Small intestine (tissue), 7 donors: Measurements from ENCODE around the gene LSR. TPM values are rescaled to one million over a fixed set of nuclear protein-coding genes. Genes with fewer than 3 reads are reported as not detected.

Experiments used
- DNase-seq, 2 donors: peaks; one replicate each; pipeline versions ENCODE4 v3.0.0 to v3.0.0-alpha.2; 2013
- FAIRE-seq: peaks from 2 replicates; lab custom pipeline; 2012; peaks lifted over from hg19 to GRCh38; lab: Jason Lieb, UNC
- H3K27ac ChIP-seq, 3 donors: one replicate each; pipeline ENCODE4 v1.5.1; 2013; ENCODE audit warnings: low read length in 2 of 3, mild to moderate bottlenecking in 2 of 3, control low read depth in 1 of 3, inconsistent platforms in 1 of 3, low read depth in 1 of 3, moderate library complexity in 1 of 3
- H3K27me3 ChIP-seq, 3 donors: one replicate each; pipeline ENCODE4 v1.6.1; 2013; ENCODE audit warnings: low read length in 3 of 3, inconsistent platforms in 1 of 3; ENCODE audit not compliant: control insufficient read depth in 3 of 3, insufficient read depth in 3 of 3
- H3K36me3 ChIP-seq, 3 donors: one replicate each; pipeline ENCODE4 v1.6.1; 2013; ENCODE audit warnings: low read length in 3 of 3, inconsistent platforms in 1 of 3, low read depth in 1 of 3, mild to moderate bottlenecking in 1 of 3, moderate library complexity in 1 of 3; ENCODE audit not compliant: control insufficient read depth in 3 of 3, insufficient read depth in 2 of 3
- H3K4me1 ChIP-seq, 3 donors: one replicate each; pipeline ENCODE4 v1.6.1; 2013; ENCODE audit warnings: low read length in 2 of 3, inconsistent platforms in 1 of 3, low read depth in 1 of 3, mild to moderate bottlenecking in 1 of 3, moderate library complexity in 1 of 3; ENCODE audit not compliant: control insufficient read depth in 3 of 3, insufficient read depth in 2 of 3
- H3K4me3 ChIP-seq, 3 donors: one replicate each; pipeline ENCODE4 v1.5.1; 2013; ENCODE audit warnings: low read length in 3 of 3, control low read depth in 1 of 3, inconsistent platforms in 1 of 3, low read depth in 1 of 3, mild to moderate bottlenecking in 1 of 3, moderate library complexity in 1 of 3
- H3K9me3 ChIP-seq, 2 donors: one replicate each; pipeline ENCODE4 v1.6.1; 2013; ENCODE audit warnings: low read depth in 1 of 2, low read length in 1 of 2; ENCODE audit not compliant: control insufficient read depth in 2 of 2, insufficient read depth in 1 of 2
- WGBS, 3 donors: extraction: QIAGEN DNeasy Blood & Tissue Kit; methylation state at CpG; one replicate each; pipeline ENCODE4 v1.1.7; 2013; 5-methylcytosine and 5-hydroxymethylcytosine counted together
- polyA plus RNA-seq, 4 donors: library from polyadenylated mRNA; stranded (reverse) in 3 of 4; unstranded in 1 of 4; fragments of 200-250 nt in 3 of 4; fragments of 120-200 nt in 1 of 4; gene quantifications; one replicate each; pipeline versions ENCODE4 v1.2.1 to v1.2.3, GENCODE V29; 2013
- donor health status: healthy with polysubstance abuse.
- donor health status: control.
- donor health status: control.
- donor health status: Bipolar disorder and iron deficiency.
- donor health status: healthy.

Gene LSR
- polyA plus RNA-seq, 4 donors = 51.6 to 136 (median 98.7) TPM

GRCh38 chr19:35300339-35300649 is 51.5 kb downstream of the LSR start:
- DNase-seq (no peak), FAIRE-seq (no peak)
- Histone ChIP-seq H3K27me3 (peaks cover 0 to 9% (median 0%) of the 10 kb centered on the region in 3 donors), H3K4me3 (no peak overlapping the region), H3K4me1 (no peaks in the 10 kb centered on the region), H3K27ac (no peak overlapping the region), H3K36me3 (no peaks in the 10 kb centered on the region), H3K9me3 (no peaks in the 10 kb centered on the region)
- 54 to 77% (median 76%) methylated on average over 10 of the region's 10 CpGs for WGBS, 3 donors

- Histone ChIP-seq H3K27ac (no peak overlapping the region), H3K4me1 (no peaks in the 10 kb centered on the region), H3K9me3 (no peaks in the 10 kb centered on the region), H3K4me3 (no peak overlapping the region), H3K36me3 (no peaks in the 10 kb centered on the region), H3K27me3 (peaks cover 0 to 9% (median 0%) of the 10 kb centered on the region in 3 donors)
- DNase-seq (no peak), FAIRE-seq (no peak)
- 89 to 98% (median 91%) methylated on average over 2 of the region's 2 CpGs for WGBS, 3 donors
Observed at GRCh38 chr19:35301961-35302360, 53.2 kb downstream of the LSR start.

GRCh38 chr19:35302446-35302845 is 53.6 kb downstream of the LSR start:
- DNase-seq (no peak), FAIRE-seq (no peak)
- WGBS, 3 donors = 84 to 85% (median 84%) methylated on average over 16 of the region's 16 CpGs

GRCh38 chr19:35303357-35303915 is 54.6 kb downstream of the LSR start:
- FAIRE-seq = no peak
- DNase-seq = no peak
- no peaks in the 10 kb centered on the region for H3K4me1 ChIP-seq
- 82 to 90% (median 82%) methylated on average over 6 of the region's 6 CpGs for WGBS, 3 donors
- H3K4me3 ChIP-seq = no peak overlapping the region
- H3K9me3 ChIP-seq = no peaks in the 10 kb centered on the region
- no peak overlapping the region for H3K27ac ChIP-seq
- H3K27me3 ChIP-seq = peaks cover 0 to 9% (median 0%) of the 10 kb centered on the region in 3 donors
- H3K36me3 ChIP-seq = no peaks in the 10 kb centered on the region

More at GRCh38 chr19:35302446-35302845, 53.6 kb downstream of the LSR start:
- no peaks in the 10 kb centered on the region for H3K36me3 ChIP-seq
- H3K27ac ChIP-seq = no peak overlapping the region
- peaks cover 0 to 9% (median 0%) of the 10 kb centered on the region in 3 donors for H3K27me3 ChIP-seq
- H3K9me3 ChIP-seq = no peaks in the 10 kb centered on the region
- no peaks in the 10 kb centered on the region for H3K4me1 ChIP-seq
- no peak overlapping the region for H3K4me3 ChIP-seq

- no peak overlapping the region for H3K4me3 ChIP-seq
- H3K9me3 ChIP-seq = no peaks in the 10 kb centered on the region
- WGBS, 3 donors = 81 to 89% (median 86%) methylated on average over 11 of the region's 11 CpGs
- no peak for DNase-seq
- H3K4me1 ChIP-seq = no peaks in the 10 kb centered on the region
- no peak overlapping the region for H3K27ac ChIP-seq
- FAIRE-seq = no peak
- peaks cover 0 to 9% (median 0%) of the 10 kb centered on the region in 3 donors for H3K27me3 ChIP-seq
- H3K36me3 ChIP-seq = no peaks in the 10 kb centered on the region
Observed at GRCh38 chr19:35304036-35304435, 55.2 kb downstream of the LSR start.

GRCh38 chr19:35305181-35305580 is 56.4 kb downstream of the LSR start:
- Histone ChIP-seq H3K27ac (no peak overlapping the region), H3K4me3 (no peak overlapping the region), H3K9me3 (no peaks in the 10 kb centered on the region), H3K4me1 (peaks cover 0 to 6% (median 0%) of the 10 kb centered on the region in 3 donors), H3K36me3 (no peaks in the 10 kb centered on the region), H3K27me3 (peaks cover 0 to 7% (median 0%) of the 10 kb centered on the region in 3 donors)
- no peak for FAIRE-seq
- DNase-seq = no peak
- 69 to 82% (median 82%) methylated on average over 6 of the region's 6 CpGs for WGBS, 3 donors

- Histone ChIP-seq H3K27me3 (peaks cover 0 to 6% (median 0%) of the 10 kb centered on the region in 3 donors), H3K36me3 (no peaks in the 10 kb centered on the region), H3K4me3 (no peak overlapping the region), H3K9me3 (no peaks in the 10 kb centered on the region), H3K4me1 (peaks cover 0 to 6% (median 0%) of the 10 kb centered on the region in 3 donors), H3K27ac (no peak overlapping the region)
- no peak for FAIRE-seq
- 81 to 85% (median 85%) methylated on average over 20 of the region's 20 CpGs for WGBS, 3 donors
- DNase-seq = no peak
Observed at GRCh38 chr19:35306473-35307246, 57.9 kb downstream of the LSR start.

GRCh38 chr19:35307931-35308330 is 59.1 kb downstream of the LSR start:
- FAIRE-seq (no peak), DNase-seq (no peak)
- H3K36me3 ChIP-seq = no peaks in the 10 kb centered on the region
- WGBS, 3 donors = 73 to 87% (median 83%) methylated on average over 10 of the region's 10 CpGs
- peaks cover 0 to 6% (median 0%) of the 10 kb centered on the region in 3 donors for H3K4me1 ChIP-seq
- H3K27me3 ChIP-seq = peaks cover 0 to 3% (median 0%) of the 10 kb centered on the region in 3 donors
- no peak overlapping the region for H3K4me3 ChIP-seq
- H3K27ac ChIP-seq = no peak overlapping the region
- no peaks in the 10 kb centered on the region for H3K9me3 ChIP-seq
